ENCODE results near the gene TJP1. TPM values are rescaled to one million over a fixed set of nuclear protein-coding genes. Genes with fewer than 3 reads are reported as not detected.

The TJP1 gene
- total RNA-seq, 1 donor from 2014 or later: 172 TPM

GRCh38 chr15:29656636-29657475 lies 165.4 kb downstream of the TJP1 start:
- peaks cover 3% of the 10 kb centered on the region for H3K9me3 Mint-ChIP-seq (ENCODE audit: low read depth)
- peak; percentile 59 for TF ChIP-seq CTCF (IDR thresholded peaks at IDR 0.05; ENCODE audit: unreplicated experiment)
- peak; percentile 59 for DNase-seq (ENCODE audit: low spot score, unreplicated experiment)
- H3K4me1 Mint-ChIP-seq (ENCODE audit: low read depth): peaks cover 2% of the 10 kb centered on the region
- H3K4me3 Mint-ChIP-seq (ENCODE audit: low read depth): peak overlapping the region; percentile 72
- no peaks in the 10 kb centered on the region for H3K36me3 Mint-ChIP-seq (ENCODE audit: insufficient read depth)
- H3K27me3 Mint-ChIP-seq: peaks cover 3% of the 10 kb centered on the region
- peak overlapping the region; percentile 28 for H3K27ac Mint-ChIP-seq

GRCh38 chr15:29652595-29652994 lies 169.7 kb downstream of the TJP1 start:
- H3K27me3 Mint-ChIP-seq: peaks cover 3% of the 10 kb centered on the region

GRCh38 chr15:29651476-29652233 lies 170.6 kb downstream of the TJP1 start:
- DNase-seq (ENCODE audit: low spot score, unreplicated experiment): no peak
- Mint-ChIP-seq H3K27me3 (peaks cover 1% of the 10 kb centered on the region), H3K36me3 (ENCODE audit: insufficient read depth) (no peaks in the 10 kb centered on the region), H3K4me1 (ENCODE audit: low read depth) (no peaks in the 10 kb centered on the region), H3K27ac (no peak overlapping the region), H3K4me3 (ENCODE audit: low read depth) (no peak overlapping the region), H3K9me3 (ENCODE audit: low read depth) (peaks cover under 1% of the 10 kb centered on the region)
- no peak for TF ChIP-seq CTCF (IDR thresholded peaks at IDR 0.05; ENCODE audit: unreplicated experiment)

More at GRCh38 chr15:29652595-29652994, 169.7 kb downstream of the TJP1 start:
- peaks cover 2% of the 10 kb centered on the region for H3K4me1 Mint-ChIP-seq (ENCODE audit: low read depth)
- no peaks in the 10 kb centered on the region for H3K36me3 Mint-ChIP-seq (ENCODE audit: insufficient read depth)
- no peak overlapping the region for H3K27ac Mint-ChIP-seq
- peaks cover 3% of the 10 kb centered on the region for H3K9me3 Mint-ChIP-seq (ENCODE audit: low read depth)
- no peak for DNase-seq (ENCODE audit: low spot score, unreplicated experiment)
- no peak overlapping the region for H3K4me3 Mint-ChIP-seq (ENCODE audit: low read depth)
- TF ChIP-seq CTCF (IDR thresholded peaks at IDR 0.05; ENCODE audit: unreplicated experiment): no peak
